Activated gamma-delta T cell treated with Interleukin-2 at 50 U/mL for 16 hours (primary cell): ENCODE data around the gene ACSL6.

Experiments used
- DNase-seq: peaks from one replicate; pipeline ENCODE4 v3.0.0-alpha.2; 2020

ACSL6 gene

DNA sequence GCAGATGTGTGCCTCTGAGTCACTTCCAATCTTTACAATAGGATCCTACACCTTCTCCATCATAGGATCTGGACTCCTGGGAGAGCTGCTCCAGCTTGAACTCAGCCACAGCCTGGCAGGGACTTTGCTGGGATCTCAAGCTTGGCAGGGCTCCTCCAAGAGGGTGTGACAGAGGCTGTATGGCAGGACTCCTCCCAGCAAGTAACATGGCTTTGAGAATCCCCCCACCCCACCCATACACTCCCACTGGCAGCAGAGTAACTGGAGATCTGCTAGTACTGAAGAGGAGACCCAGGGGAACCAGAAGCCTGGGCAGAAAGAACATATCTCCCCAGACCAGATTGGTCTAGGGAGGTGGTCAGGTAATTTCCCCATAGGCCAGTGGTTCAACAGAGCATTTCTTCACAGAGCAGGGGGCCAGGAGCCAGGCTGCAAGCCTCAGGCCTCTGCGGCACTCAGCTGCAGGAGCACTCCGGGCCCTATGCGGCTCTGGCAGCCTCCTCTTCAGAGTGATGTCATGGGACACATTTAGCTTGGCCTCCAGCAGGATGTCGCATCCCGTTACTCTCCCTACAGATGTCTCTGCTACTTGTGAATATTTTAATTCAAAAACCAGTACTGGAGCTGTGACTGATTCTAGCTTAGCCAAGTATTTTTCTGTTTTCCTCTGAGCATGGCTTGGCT lies 1.7 kb upstream of the ACSL6 start:
- DNase-seq, result peak; percentile 3

DNA sequence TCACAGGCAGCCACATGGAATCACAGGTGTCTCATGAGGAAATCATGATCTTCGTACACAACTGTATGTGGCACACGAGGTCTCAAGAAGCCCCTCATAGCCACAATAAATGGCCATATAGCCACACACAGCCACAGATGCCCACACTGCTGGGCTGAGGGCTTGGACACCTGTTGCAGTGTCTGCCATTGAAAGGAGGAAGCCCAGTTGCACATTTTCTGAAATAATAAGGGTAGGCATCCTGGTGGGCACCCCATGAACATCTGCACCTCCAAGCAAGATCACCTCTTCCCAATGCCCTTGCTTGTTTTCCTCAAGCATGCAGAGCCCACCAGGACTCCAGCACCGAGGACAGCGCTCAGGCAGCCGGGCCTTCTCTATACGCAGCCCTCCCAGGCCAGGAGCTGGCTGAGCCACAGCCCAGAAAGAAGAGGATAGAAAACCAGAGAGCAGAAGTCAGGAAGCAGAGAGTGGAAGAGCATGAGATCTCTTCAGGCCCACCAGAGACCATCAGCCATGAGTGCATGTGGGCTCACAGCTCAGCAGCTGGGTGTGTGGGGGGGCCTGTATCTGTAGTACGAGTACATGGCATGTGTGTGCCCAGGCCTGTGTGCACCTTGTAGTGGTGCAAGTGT lies 1.0 kb upstream of the ACSL6 start:
- peak; percentile 14 for DNase-seq

DNA sequence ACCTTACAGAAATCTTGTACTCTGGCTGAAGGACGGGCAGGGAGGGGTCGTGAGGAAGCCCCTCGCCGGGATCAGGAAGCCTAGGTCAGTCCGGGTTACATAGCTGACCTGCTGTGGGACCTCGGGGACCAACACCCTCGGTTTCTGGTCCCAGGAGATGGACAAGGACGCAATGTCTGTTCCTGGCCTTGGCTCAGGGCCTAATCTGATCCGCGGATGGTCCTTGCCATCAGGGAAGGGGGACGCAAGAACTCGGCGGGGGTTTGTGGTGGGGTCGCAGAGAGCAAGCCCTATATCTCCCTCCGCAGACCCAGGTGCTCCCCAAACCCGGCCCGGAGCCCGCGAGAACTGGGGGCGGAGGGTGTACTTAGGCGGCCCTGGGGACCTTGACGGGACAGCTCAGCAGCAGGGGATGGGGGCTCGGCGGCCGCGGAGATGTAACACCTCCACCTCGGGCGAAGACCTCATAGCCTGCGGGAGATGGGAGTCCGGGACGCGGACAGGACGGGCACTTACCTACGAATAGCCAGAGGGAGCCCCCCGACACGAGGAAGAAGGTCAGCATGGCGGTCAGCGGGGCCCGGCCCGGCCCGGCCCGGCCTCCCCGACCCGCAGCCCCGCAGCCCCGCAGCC lies 353 bp downstream of the ACSL6 start:
- DNase-seq, result peak; percentile 1

DNA sequence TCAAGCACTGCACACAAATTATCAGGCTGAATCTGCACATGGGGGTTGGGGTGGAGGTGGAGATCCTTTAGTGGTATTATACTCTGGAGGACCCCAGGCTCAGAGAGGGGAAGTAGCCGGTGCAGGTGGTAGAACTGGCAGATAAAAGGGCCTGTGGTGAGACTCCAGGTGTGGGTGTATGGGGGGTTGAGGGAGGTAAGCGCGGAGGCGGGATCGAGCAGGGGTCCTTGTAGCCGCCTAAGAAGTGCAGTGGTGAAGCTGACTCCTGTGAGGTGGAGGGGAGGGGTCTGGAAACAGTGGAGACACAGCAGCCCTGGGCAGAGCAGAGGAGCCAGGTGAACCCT lies 841 bp downstream of the ACSL6 start:
- DNase-seq, result peak; percentile 4

DNA sequence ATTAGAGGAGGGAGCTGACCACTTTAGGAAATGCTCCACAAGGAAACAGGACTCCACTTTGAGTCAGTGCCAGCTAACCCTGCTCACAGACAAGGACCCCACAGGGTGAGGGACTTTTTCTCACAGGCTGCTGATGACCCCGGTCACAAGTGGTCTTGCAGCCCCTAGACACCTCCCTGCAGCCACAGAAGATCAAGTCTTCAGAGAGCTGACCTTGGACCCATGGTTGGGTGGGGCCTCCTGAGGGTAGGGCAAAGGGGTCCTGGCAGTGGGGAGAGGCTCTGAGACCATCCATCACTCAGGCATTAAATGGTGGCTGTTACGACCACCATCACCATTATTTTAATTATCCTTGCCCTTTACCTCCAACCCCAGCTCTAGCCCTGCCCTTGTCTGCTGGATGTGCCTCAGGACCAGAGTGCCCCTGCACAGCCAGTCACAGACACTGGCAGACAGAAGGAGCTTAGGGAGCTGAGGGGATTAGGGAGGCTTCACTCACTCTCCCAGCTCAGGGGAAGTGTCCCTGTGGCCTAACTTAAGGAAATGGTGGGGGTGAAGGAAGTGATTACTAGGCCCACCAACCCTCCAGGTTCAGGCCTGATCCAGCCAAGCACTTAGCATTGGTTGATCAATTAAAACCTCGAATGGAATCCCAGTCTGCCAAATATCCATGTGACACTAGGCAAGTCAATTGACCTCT lies 1.6 kb downstream of the ACSL6 start:
- DNase-seq, result no peak

DNA sequence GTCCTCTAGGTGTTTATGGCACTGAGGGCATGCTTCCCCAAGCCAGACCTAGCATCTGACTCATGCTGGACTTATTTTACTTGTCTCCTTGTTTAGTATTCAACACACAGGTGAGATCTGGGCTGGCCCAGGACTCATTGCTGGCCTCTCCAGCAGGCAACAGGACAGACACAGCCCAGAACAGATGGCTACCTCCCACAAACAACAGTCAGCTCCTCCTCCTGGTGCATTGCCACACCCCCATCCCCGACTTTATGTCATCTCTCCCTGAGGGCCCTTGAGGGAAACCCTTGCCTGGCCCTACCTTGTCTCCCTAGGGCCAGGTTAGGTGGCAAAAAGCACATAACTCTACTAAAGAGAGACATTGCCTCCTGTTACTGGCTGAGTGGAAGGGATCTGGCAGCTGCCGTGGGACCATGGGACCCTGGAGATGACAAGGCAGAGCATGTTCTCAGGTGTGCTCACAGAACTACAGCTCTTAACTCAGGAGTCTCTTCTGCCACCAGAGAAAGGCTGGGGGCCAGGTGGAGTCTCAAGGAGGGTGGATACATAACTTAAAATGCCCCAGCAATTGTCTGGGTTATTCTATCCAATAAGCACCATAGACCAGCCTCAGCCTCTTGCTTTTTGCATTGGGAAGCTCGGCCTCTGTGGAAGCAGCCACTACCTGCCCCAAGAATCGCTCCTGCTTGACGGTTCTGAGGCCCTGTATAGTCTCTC lies 2.3 kb downstream of the ACSL6 start:
- DNase-seq, result no peak

DNA sequence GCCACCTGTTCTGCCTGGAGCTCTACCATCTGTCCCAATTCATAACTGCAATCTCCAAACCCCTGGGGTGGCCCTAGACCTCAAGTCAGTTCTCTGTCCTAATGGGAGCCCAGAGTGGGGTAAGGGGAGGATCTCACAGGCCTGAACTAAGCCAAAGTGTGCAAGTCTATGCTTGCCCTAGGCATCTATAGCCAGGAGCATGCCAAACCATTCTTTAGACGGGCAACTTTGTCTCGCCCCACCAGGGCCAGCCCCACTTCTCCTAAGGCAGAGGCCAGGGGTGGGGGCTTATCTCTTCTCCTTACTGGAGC lies 3.3 kb downstream of the ACSL6 start:
- DNase-seq, result no peak

DNA sequence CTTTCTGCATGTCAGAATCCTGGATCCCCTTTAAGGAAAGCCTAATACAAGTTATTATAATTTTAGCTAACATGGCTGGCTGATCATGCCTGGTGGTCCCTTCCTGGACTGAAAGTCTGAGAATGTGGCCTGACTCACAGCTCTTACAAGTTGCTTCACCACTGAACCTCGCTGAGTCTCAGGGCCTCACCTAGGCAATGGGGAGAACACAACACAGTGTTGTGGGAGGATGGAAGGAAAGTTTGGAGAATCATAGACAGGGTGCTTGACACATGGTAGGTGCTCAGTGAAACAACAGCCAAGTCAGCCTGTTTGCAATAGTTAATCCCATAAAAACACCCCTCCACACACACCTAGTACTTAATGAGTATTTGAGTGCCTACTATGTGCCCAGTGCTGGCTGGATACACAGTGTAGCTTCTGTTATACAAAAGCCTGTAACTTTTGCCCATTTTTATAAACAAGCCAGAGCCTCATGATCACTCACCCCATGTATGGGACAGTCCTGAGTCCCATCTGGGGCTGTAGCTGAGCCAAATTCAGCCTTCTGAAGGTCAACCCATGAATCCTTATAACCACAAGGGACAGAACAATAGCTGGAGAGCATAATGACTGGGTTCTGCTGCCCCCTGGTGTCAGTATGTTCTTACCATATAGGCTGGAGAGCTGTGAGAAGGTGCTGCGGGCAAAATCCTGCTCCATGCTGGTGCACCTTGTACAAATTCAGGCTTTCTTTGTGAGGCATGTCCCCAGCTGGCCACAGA lies 3.9 kb downstream of the ACSL6 start:
- peak; percentile 78 for DNase-seq

DNA sequence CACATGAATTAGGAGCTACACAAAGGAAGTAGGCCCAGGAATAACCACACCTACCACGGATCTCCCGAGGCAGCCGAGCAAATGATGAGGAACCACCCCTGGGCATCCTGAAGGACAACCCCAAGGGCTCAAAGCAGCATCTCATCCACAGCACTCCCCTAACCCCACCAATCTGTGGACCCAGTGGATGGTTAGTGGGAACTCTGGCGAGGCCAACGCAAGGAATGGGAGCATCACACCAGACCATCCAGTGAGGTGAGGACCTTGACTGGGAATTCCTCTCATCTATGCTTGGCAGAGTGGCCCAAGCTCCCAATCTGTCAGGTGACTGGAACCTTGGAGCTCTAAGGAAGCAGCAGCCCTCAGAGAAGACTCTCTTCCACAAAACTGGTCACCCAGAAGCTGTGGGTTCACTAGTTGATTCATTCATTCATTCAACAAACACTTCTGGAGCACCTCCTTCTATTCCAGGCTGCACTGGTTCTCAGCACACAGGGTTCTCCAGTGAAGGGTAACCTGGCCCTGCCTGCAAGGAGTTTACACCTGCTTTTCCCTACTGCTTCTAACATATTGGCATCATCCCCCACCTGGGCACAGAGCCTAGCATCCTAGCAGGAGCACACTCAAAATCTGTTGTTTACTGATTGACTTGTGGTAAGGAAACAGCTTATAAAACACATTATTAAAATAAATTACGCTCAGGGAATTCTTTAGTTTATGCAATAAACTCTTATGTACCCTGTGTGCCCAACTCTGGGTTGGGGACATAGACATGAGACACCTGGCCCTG lies 4.9 kb downstream of the ACSL6 start:
- no peak for DNase-seq

DNA sequence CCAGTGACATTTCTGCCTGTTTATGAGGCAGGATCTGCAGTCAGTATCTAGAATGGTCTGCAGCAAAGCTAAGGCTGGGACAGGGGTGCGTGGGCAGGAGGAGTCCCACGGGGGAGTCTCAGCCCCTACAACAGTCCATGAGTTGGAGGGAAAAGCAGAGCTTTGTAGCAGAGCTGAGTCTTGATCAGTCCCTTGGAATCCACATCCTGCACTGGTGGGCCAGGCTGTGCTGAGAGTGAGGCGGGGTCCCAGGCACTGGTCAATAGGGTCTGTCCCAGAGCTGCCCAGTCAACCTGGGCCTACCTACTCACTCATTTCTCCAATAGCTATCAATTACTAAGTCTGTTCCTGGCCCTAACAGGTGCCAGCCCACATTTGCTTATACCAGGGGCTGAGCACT lies 5.9 kb downstream of the ACSL6 start:
- DNase-seq, result no peak

DNA sequence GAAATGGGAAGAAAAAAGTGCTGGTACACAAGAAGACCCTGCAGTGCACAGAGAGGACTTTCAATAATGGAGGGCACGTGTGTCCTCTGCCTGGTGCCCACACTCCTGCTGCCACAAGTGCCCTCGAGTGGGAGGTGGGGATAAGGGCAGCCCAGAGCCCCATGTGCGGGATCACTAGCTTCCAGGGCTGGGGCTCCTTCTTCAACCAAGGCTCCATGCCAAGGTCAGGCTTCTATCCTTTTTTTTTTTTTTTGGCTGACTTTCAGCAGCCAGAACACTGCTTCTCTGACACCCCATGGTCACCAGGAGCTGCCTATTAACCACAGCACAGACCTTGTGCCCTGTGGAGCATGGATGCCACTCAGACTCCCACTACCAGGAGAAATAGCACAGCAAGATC lies 7.5 kb downstream of the ACSL6 start:
- no peak for DNase-seq

DNA sequence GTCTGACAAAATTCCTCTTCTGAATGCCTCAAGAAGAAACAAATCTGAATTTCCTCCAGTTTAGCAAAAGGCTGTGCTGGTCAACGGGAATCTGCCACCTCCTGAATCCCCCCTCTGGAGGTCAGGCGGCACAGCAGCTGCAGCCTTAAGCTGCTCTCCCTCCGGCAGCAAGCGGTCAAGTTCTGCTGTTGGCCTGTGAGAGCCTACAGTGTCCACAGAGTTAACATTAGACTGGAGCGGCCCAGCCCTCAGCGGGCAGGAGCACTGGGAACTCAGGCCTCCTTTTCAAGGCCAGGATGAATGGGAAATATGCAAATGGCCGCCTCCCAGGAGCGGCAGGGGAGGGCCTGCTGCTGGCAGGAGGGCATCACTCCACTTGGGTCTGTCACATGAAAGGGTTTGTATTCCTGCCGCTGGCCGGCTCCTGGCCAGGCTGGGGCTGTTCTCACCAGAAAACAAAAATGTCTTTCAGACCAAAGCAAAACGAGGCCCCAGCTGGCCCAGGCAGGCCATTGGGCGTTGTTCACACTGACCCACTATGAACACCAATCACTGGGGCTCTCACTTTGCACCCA lies 8.2 kb downstream of the ACSL6 start:
- no peak for DNase-seq

DNA sequence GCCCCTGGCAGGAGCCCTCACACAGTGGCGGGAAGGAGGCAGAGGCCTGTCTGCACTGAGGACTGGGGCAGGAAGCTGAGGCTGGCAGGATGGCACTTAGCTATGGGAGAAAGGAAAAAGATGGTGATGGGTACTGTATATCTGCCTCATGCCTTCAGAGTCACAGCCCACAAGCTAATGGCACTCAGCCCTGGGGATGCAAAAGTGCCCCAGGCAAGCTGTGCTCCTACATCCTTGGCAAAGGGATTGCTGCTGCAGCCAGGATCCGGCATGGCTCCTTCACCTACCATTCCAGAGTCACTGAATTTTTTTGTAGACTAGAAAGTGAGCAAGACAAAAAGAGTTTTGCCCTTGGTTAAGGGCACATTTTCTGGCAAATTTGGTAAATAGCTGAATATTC lies 8.7 kb downstream of the ACSL6 start:
- no peak for DNase-seq

DNA sequence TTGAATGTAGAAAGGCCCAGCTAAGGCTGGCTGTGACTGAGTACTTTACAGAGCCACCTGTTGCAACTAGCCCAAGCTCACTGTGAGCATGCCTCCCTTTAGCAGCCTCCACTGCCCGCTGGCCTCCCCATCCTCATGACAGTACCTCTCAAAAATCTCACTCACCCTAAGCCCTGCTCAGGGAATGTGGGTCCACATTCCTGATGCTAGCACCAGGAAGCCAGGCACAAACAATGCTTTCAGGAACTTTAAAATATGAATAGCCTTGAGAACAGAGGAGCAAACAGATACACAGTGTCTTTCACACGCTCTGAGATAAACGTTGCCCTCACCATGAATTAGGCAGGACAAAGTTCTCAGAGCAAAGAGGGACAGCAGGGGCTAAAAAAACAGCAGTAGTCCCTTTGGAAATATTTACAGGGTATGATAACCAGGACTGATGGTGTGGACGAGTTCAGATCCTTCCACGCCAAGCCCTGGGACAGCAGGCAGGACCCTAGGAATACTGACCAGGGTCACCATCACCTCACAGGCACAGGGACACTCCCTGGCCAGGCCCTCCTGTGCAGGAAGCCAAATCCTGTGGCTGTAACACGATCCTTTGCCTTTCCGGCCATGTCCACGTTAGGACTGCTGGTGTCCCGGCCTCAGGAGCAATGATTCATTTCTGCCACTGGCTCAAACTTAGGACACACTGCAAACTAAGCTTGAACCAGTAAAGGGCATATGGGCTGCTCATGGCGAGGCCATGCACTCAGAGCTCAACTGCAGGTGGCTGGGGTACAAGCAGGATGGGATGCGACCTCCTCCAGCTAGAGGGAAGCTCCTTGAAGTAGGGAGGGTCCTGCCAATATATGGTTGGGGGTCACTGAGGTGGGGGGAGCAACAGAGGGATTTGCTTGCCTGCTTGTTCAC lies 9.6 kb downstream of the ACSL6 start:
- no peak for DNase-seq

DNA sequence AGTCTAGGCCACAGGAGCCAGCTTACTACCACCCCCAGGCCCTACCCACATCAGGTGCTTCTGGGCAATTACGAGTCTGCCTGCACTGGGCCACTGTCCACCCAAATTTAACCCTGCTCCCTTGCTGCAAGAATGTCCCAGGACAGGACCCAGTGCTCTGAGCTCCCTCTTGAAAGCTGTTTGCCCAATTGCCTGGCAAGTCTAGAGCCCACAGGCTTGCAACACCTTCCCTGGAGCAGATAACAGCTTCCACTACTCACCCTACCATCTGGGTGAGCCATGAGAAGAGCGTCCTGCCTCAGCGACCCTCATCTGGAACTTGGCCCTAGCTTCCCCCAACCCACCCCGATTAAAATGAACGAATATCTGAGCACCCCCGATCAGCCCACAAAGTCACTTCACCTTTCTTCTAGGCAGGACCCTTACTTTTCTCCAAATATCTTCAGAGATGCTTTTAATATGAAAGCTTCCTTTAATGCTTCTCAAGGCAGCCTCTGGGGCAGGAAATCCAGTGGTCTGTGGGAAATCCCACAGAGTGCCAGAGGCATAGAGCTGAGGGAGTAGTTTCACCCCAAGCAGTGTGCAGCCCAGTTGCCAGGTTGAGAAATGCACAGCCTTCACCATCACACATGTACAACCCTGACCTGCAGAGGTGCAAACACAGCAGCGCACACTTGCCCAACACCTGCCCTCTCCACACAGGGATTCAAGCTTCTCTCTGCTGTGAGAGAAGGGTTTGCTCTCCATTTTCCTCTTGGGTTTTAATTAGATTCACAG lies 10.6 kb downstream of the ACSL6 start:
- peak; percentile 50 for DNase-seq

DNA sequence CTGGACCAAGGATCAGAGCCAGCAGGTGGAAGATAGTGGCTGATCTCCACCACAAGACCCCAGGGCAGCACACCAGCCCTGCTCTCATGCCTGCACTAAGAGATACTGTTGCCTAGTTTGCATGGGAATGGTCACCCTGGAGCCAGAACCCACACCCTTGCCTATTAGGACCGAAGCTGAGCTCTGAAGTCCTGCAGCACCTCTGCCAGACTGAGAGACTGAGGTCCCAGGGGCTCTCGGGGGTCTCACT lies 11.3 kb downstream of the ACSL6 start:
- DNase-seq, result no peak

DNA sequence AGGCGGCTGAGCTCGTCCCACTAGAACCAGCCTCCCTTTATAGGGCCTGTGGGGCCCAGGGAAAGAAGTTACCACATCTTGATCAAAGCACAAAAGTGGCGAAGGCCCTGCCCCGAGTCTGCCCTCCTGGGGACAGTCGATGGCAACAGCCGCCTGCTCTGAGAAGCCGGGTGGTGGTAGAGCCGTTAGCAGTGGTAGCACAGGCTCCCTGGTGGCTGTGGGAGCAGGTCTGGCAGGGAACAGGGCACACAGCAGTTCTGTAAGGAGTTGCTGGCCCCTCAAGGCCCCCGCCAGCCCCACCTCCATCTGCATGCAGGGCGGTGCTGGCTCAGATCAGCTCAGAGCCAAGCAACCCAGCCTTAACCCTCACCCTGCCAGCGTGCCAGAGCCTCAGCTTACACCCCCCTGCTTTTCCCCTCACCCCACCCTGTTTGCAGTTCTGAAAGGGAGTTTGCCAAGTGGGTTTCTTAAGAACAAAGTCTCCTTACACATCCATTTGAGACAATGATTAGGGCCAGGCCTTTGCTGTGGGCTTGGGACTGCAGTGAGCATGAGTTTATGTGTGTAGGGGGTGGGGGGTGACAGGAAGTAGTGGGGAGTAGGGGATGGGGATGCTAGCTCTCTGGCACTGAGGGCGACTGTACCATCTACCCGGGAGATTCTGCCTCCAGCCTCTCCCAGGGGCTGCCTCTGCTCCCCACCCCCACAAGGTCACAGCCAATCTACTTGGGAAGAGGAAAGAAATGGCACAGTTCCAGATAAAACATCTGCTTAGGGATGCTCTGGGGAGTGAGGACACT lies 11.8 kb downstream of the ACSL6 start:
- DNase-seq, result no peak

DNA sequence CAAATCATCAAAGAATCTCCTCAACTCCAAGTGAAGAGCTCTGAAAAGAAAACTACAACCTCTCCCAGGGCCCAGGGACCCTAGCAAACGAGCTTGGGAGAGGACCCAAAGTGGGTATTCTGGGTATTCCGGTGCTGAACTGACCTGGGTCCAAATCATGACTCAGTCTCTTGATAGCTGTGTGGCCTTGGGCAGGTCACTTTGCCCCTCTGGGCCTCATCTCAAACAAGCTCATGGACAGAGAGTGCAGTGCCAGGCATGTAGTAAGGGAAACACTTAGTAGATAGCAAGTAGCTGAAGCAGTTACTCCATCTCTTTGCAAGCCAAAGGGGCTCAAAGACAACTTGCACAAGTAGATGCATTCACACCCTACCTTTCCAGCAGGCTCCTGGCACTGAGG lies 12.4 kb downstream of the ACSL6 start:
- DNase-seq, result no peak

DNA sequence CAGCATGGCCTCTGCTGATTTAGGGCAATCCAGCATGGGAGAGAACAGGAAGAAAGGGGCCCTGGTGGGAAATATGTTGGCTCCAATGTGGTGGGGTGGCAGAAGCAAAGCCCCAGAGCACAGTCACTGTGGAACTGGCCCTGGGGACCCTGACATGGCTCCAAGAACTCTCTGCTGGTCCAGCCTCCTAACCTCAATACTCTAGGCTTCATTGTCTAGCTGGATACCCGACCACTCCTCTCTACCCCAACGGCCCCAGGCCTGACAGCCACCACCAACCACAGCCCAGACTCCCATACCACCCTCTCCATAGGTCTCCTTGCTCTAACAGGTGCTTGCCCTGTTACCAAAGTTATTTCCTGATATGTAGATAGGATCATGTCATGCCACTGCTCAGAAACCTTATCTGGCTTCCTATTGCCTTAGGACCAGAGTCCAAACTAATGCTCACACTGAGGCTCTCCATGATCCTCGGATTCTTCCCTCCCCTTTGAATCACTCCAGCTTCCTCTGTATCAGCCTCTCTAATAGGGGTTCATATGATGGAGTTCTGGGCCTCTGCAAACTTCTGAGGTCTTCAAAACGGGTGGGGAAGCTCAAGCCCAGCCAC lies 12.9 kb downstream of the ACSL6 start:
- DNase-seq, result no peak
